Measurements from ENCODE around the gene B3GNT3. TPM values are rescaled to one million over a fixed set of nuclear protein-coding genes. Genes with fewer than 3 reads are reported as not detected.

The B3GNT3 gene
- total and polyA plus RNA-seq, 9 of the 15 experiments (the other 6 are each of a cell fraction or from before 2014, with no cell fraction given): 0.06 to 0.11 (median 0.07) TPM; not detected in 6

DNA sequence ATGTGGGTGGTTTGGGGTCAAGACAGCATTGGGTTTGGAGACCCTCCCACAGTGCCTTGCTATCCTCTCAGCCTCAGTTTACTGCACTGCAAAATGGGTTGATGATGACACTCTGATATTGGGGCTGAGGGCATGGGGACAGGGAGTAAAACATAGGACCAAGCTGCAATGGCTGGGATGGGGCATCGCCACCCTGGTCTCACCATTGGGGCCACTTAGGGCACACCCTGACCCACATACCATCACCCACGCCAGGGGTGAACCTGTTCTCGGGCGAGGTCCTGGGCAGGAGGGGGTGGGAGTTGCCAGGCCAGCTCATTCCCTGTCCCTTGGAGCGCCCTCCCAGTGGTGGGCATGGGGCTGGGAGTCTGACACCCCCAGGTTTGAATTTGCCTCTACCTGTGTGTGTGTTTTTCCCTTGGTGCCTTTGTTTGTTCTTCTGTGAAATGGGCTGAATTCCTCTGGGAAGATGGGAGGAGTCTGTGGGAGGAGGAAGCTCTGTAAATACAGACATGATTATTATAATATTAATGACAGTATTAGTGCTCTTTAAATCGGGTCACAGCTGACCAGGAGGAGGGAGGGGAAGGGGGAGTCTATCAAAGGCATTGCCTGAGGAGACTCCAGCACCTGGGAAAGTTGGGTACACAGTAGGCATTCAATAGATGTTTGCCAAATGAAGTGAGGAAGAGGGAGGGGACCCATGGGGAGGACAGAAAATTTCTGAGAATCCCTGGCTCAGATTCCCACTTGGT lies 45.9 kb upstream of the B3GNT3 start (continued):
- TF ChIP-seq, protein P1, sequence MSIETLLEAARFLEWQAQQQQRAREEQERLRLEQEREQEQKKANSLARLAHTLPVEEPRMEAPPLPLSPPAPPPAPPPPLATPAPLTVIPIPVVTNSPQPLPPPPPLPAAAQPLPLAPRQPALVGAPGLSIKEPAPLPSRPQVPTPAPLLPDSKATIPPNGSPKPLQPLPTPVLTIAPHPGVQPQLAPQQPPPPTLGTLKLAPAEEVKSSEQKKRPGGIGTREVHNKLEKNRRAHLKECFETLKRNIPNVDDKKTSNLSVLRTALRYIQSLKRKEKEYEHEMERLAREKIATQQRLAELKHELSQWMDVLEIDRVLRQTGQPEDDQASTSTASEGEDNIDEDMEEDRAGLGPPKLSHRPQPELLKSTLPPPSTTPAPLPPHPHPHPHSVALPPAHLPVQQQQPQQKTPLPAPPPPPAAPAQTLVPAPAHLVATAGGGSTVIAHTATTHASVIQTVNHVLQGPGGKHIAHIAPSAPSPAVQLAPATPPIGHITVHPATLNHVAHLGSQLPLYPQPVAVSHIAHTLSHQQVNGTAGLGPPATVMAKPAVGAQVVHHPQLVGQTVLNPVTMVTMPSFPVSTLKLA (conservative IDR thresholded peaks at IDR 0.05): 0 out of 4 replicates have a peak, but pooled peaks of 1 of the 2 experiments have one; percentile 5
- peak; percentile 91; the same call in 1 of the 2 replicates for TF ChIP-seq PTBP1 (IDR thresholded peaks at IDR 0.05; ENCODE audit: low read depth, low read length)
- no peak for TF ChIP-seq RHOXF2B (CRISPR knock-in tag; conservative IDR thresholded peaks at IDR 0.05)
- TF ChIP-seq RNF2 (IDR thresholded peaks at IDR 0.05): no peak
- peak; percentile 88 for TF ChIP-seq HDAC2 (IDR thresholded peaks at IDR 0.05)
- TF ChIP-seq ZNF778 (CRISPR knock-in tag; IDR thresholded peaks at IDR 0.05): no peak
- no peak for TF ChIP-seq CCNT2 (IDR thresholded peaks at IDR 0.05; ENCODE audit: borderline replicate concordance, extremely low read depth, insufficient read length, low read depth, low read length)
- TF ChIP-seq ZNF263 (CRISPR knock-in tag; IDR thresholded peaks at IDR 0.05; ENCODE audit: borderline replicate concordance): peak; percentile 67
- TF ChIP-seq RCOR1 (IDR thresholded peaks at IDR 0.05; ENCODE audit: borderline replicate concordance in 1 of 2, low read depth in 2 of 2, low read length in 2 of 2): peak; percentile 55 to 58; a peak in 3 of 4 replicates
- TF ChIP-seq ZNF561 (CRISPR knock-in tag; conservative IDR thresholded peaks at IDR 0.05): no peak
- TF ChIP-seq RBM25 (IDR thresholded peaks at IDR 0.05; ENCODE audit: low read depth, low read length, severe bottlenecking): peak; percentile 98
- no peak for TF ChIP-seq FUS (optimal IDR thresholded peaks at IDR 0.05; ENCODE audit: low read depth, low read length)
- TF ChIP-seq ARHGAP35 (IDR thresholded peaks at IDR 0.05; ENCODE audit: partially characterized antibody): no peak
- peak in 1 of 2 experiments; percentile 60; a peak in 2 of 4 replicates for TF ChIP-seq HDAC1 (IDR thresholded peaks at IDR 0.05)
- peak; percentile 29 for TF ChIP-seq NCOA4 (IDR thresholded peaks at IDR 0.05; ENCODE audit: partially characterized antibody)
- peak; percentile 96 for TF ChIP-seq SMARCA5 (IDR thresholded peaks at IDR 0.05)
- no peak for TF ChIP-seq SAFB2 (IDR thresholded peaks at IDR 0.05; ENCODE audit: borderline replicate concordance, low read depth, low read length, severe bottlenecking)
- TF ChIP-seq, protein P2, sequence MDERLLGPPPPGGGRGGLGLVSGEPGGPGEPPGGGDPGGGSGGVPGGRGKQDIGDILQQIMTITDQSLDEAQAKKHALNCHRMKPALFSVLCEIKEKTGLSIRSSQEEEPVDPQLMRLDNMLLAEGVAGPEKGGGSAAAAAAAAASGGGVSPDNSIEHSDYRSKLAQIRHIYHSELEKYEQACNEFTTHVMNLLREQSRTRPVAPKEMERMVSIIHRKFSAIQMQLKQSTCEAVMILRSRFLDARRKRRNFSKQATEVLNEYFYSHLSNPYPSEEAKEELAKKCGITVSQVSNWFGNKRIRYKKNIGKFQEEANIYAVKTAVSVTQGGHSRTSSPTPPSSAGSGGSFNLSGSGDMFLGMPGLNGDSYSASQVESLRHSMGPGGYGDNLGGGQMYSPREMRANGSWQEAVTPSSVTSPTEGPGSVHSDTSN (CRISPR knock-in tag; IDR thresholded peaks at IDR 0.05; ENCODE audit: low read depth): no peak
- TF ChIP-seq, protein P2 (tag; conservative IDR thresholded peaks at IDR 0.05; ENCODE audit: low read depth): no peak
- no peak for TF ChIP-seq ETV6 (IDR thresholded peaks at IDR 0.05; ENCODE audit: borderline replicate concordance in 1 of 2, low read depth in 2 of 2, low read length in 1 of 2)
- TF ChIP-seq ETV6 (CRISPR knock-in tag; IDR thresholded peaks at IDR 0.05; ENCODE audit: borderline replicate concordance): no peak
- no peak for TF ChIP-seq GATA2 (CRISPR knock-in tag; IDR thresholded peaks at IDR 0.05)
- no peak for TF ChIP-seq TEAD2 (tag; IDR thresholded peaks at IDR 0.05)
- TF ChIP-seq, protein P3, sequence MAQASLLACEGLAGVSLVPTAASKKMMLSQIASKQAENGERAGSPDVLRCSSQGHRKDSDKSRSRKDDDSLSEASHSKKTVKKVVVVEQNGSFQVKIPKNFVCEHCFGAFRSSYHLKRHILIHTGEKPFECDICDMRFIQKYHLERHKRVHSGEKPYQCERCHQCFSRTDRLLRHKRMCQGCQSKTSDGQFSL (CRISPR knock-in tag; IDR thresholded peaks at IDR 0.05): peak; percentile 48; the same call in 1 of the 2 replicates
- TF ChIP-seq, protein P3 (tag; IDR thresholded peaks at IDR 0.05): no peak

Data from K562 (cell line).